ENCODE data around the gene CDYL. TPM values are rescaled to one million over a fixed set of nuclear protein-coding genes. Genes with fewer than 3 reads are reported as not detected.

Gene CDYL
- total RNA-seq, 4 donors from 2014 or later: 24.1 to 24.8 (median 24.5) TPM

DNA sequence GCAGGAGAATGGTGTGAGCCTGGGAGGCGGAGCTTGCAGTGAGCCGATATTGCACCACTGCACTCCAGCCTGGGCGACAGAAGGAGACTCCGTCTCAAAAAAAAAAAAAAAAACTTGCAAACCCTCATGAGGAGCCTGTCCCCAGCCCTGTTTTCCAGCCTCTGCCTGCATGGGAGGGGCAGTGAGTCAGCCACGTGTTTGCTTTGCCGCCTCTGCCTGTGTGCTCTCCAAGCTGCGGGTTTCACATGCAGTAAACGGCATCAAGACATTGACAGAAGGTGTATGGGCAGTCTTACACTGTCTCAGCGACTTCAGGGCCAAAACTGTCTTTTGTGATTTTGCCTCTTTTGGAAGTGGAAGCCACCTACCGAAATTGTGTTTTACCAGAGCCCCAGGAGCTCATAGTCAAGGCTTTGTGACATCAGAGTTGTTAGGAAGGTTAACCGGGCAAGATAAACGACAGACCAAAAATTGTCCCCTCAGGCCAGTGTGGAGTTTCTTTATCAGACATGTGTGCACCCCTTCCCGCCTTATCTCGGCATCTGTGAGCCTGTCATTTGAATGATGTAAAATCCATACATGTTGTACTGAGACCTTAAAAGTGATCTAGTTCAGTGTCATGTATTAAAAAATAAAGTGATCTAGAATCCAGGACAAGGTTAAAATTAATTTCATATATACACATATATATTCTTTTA is 174.8 kb downstream of the CDYL start:
- no peak for DNase-seq
- peaks cover 0 to 34% of the 10 kb centered on the region in 2 donors for H3K36me3 ChIP-seq

DNA sequence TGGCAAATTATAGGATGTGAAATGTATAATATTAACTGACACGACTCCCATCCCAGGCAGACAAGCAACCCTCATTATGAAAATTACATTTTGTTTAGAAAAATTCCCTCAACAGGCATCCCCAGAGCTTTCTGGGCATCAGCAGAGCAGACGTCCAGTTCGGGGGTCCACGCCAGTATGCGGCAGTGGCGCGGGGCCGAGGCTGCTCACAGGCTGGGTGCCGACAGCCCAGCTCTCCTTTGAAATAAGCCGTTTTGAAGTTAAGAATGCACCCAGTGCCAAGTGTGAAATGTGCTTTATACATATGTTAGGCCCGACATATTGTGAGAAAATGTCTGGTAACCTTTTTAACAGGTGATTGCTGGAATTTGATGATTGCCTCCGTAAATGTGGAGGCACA is 177.2 kb downstream of the CDYL start:
- ATAC-seq (no peak), DNase-seq (no peak)
- Histone ChIP-seq H3K4me1 (peaks cover 0 to 5% of the 10 kb centered on the region in 2 donors), H3K27me3 (no peaks in the 10 kb centered on the region), H3K36me3 (peaks cover 0 to 30% of the 10 kb centered on the region in 2 donors), H3K9me3 (no peaks in the 10 kb centered on the region), H3K4me3 (no peak overlapping the region), H3K27ac (no peak overlapping the region)
- intact Hi-C loops (cut with DNase I; ENCODE audit: low total_unique reads) (no loop called here), in situ Hi-C loops (cut with MboI; ENCODE audit: low sequenced_read_pairs in 4 of 4) (no loop called here)
- TF ChIP-seq, protein P1, sequence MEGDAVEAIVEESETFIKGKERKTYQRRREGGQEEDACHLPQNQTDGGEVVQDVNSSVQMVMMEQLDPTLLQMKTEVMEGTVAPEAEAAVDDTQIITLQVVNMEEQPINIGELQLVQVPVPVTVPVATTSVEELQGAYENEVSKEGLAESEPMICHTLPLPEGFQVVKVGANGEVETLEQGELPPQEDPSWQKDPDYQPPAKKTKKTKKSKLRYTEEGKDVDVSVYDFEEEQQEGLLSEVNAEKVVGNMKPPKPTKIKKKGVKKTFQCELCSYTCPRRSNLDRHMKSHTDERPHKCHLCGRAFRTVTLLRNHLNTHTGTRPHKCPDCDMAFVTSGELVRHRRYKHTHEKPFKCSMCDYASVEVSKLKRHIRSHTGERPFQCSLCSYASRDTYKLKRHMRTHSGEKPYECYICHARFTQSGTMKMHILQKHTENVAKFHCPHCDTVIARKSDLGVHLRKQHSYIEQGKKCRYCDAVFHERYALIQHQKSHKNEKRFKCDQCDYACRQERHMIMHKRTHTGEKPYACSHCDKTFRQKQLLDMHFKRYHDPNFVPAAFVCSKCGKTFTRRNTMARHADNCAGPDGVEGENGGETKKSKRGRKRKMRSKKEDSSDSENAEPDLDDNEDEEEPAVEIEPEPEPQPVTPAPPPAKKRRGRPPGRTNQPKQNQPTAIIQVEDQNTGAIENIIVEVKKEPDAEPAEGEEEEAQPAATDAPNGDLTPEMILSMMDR (IDR thresholded peaks at IDR 0.05 in 4 of 5, conservative IDR thresholded peaks at IDR 0.05 in 1 of 5): no peak
- no peak for TF ChIP-seq POLR2A (IDR thresholded peaks at IDR 0.05)

More for the DNA sequence above, 174.8 kb downstream of the CDYL start:
- intact Hi-C loops (cut with DNase I; ENCODE audit: low total_unique reads) (no loop called here), in situ Hi-C loops (cut with MboI; ENCODE audit: low sequenced_read_pairs in 4 of 4) (no loop called here)
- ATAC-seq: no peak
- H3K27ac ChIP-seq: no peak overlapping the region
- H3K4me3 ChIP-seq: no peak overlapping the region
- H3K27me3 ChIP-seq: no peaks in the 10 kb centered on the region
- H3K4me1 ChIP-seq: no peaks in the 10 kb centered on the region
- TF ChIP-seq, protein P1 (IDR thresholded peaks at IDR 0.05 in 4 of 5, conservative IDR thresholded peaks at IDR 0.05 in 1 of 5): no peak
- no peak for TF ChIP-seq POLR2A (IDR thresholded peaks at IDR 0.05)
- H3K9me3 ChIP-seq: no peaks in the 10 kb centered on the region

DNA sequence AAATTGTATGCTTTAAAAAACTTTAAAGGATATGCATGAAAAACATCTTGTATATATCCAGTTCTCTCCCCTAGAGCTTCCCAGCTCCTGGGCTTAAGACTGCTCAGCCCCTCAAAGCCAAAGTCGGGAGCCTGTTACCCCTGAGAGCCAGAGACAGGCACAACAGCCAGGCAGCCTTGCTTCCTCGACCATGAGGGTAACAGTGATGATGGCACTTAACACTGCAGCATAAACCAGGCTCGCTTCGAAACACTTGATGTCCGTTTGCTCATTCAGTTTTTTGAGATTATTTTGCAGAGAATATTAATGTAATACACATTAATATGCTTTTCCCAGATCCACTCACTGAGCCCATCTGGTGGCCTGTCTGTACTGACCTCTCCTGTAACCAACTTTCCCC is 180.4 kb downstream of the CDYL start:
- peaks cover 0 to 30% of the 10 kb centered on the region in 2 donors for H3K36me3 ChIP-seq
- H3K27me3 ChIP-seq: no peaks in the 10 kb centered on the region
- no peak overlapping the region for H3K4me3 ChIP-seq
- TF ChIP-seq, protein P1 (IDR thresholded peaks at IDR 0.05 in 4 of 5, conservative IDR thresholded peaks at IDR 0.05 in 1 of 5): no peak
- TF ChIP-seq POLR2A (IDR thresholded peaks at IDR 0.05): no peak
- no peak for DNase-seq
- H3K4me1 ChIP-seq: peaks cover 0 to 5% of the 10 kb centered on the region in 2 donors
- H3K9me3 ChIP-seq: no peaks in the 10 kb centered on the region
- in situ Hi-C loops (cut with MboI; ENCODE audit: low sequenced_read_pairs in 4 of 4) (no loop called here), intact Hi-C loops (cut with DNase I; ENCODE audit: low total_unique reads) (no loop called here)
- H3K27ac ChIP-seq: no peak overlapping the region
- ATAC-seq: no peak

DNA sequence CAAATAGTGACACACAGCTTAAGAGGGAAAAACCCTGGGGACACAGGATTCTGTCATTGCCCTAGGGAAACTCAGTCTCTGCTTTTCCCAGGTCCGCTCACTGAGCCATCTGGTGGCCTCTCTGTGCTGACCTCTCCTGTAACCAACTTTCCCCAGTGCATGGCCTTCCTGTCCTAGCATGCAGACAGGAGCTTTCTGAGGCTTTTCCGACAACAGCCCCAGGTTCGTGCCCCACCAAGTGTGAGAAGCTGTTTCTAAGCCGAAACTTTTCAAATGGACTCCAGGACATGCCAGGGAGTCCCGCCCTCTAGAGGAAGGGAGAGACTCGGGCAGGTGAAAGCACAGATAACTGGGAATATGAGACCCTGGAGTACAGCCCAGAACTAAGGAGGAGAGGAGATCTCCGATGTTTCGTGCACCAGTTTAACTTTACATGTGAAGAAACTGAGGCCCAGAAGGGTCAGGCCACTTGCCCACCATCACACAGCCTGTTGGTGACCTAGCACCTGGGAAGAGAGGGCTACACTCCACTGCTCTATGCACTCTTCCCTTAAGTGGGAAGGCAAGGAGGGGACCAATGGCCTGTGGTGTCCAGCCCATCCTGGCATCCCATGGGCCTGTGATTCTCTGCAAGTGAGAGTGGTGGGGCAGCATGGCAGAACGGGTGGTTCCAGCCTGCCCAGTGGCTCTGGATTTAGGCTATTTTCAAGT is 181.5 kb downstream of the CDYL start:
- H3K4me1 ChIP-seq: peaks cover 0 to 5% of the 10 kb centered on the region in 2 donors
- no peaks in the 10 kb centered on the region for H3K27me3 ChIP-seq
- in situ Hi-C loops (cut with MboI; ENCODE audit: low sequenced_read_pairs in 4 of 4) (no loop called here), intact Hi-C loops (cut with DNase I; ENCODE audit: low total_unique reads) (no loop called here)
- no peaks in the 10 kb centered on the region for H3K9me3 ChIP-seq
- DNase-seq: no peak
- TF ChIP-seq POLR2A (IDR thresholded peaks at IDR 0.05): no peak
- TF ChIP-seq, protein P1 (IDR thresholded peaks at IDR 0.05 in 4 of 5, conservative IDR thresholded peaks at IDR 0.05 in 1 of 5): peak in 3 of 5 experiments; percentile 4 to 45 (median 28)
- H3K36me3 ChIP-seq: peaks cover 0 to 22% of the 10 kb centered on the region in 2 donors
- ATAC-seq: peak; percentile 53 to 60
- H3K4me3 ChIP-seq: no peak overlapping the region
- H3K27ac ChIP-seq: no peak overlapping the region

Measured in gastrocnemius medialis (tissue), 4 donors.